Measurements from ENCODE around the gene PRKAR1A.

DNA sequence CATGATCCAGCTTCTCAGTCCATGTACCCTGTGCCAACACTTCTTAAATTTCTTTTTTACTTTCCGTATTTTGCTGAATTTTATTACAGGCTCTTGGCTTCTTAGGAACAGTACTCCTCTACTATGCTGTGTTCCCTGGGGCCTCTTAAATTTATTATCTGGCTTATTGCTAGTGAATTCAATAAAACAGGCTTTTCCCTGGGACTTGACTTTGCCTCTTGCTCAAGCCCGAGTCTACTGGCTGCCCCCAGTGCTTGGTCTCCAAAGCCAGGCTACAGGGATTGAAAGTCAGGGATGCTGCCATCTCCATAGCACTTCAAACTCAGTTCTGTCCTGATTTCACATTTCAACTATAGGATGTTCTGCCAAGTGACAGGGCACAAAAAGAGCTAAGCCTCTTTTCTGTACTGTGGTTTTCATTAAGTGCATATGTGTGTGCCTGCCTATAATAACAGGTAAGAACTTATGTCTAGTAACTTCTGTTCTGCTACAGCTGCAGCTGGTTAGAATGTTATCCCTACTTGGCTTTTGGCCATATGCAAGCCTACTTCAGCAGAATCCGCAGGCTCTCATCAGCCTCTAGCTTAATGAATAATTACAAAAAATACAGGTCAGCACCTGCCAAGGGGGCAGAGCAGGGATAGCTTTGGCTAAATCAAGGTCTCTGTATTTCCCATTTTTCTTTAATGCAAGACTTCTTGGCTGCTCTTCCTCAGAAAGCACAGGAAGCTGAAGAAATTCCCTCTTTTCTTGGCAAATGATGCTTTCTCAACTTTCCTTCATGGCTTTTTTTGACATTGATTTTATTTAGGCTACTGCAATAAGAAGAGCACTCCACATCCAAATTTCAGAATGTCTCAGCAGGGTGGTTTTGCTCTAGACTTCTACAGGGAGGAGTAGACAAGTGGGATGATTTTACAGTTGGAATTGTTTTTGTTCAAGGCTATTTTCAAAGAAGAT is 80.7 kb downstream of the PRKAR1A start:
- TF ChIP-seq CTCF (IDR thresholded peaks at IDR 0.05): no peak
- TF ChIP-seq POLR2A (IDR thresholded peaks at IDR 0.05): no peak
- TF ChIP-seq POLR2AphosphoS5 (IDR thresholded peaks at IDR 0.05): no peak
- no peak for TF ChIP-seq EP300 (IDR thresholded peaks at IDR 0.05)

All from stomach (tissue), 4 donors.